Natural killer cell treated with Interleukin-12 subunit alpha and Interleukin-12 subunit beta and Interleukin-15 and Interleukin-18, amount 100 ng/mL, for 72 hours (primary cell): ENCODE measurements around the gene CADM1. TPM values are rescaled to one million over a fixed set of nuclear protein-coding genes. Genes with fewer than 3 reads are reported as not detected.
A peak's percentile ranks its signal among the peaks of the same experiment; 100 is the strongest.

ENCODE experiments used
- ATAC-seq, 2 donors: fragments of 150-1000 bp; cut with Tn5 transposase in 1 of 2; sonication (Bioruptor Pico), chemical (Tn5 transposase) in 1 of 2; 2 replicates each; pipeline ENCODE4 v1.10.0; 2021
- DNase-seq: peaks from one replicate; pipeline ENCODE4 v3.0.0; 2022; ENCODE audit warnings: low spot score
- H3K27ac Mint-ChIP-seq, 2 donors: 1 replicate in 1 of 2; 2 replicates in 1 of 2; pipeline ENCODE4 v1.8.0; 2022; ENCODE audit warnings: mixed read lengths in 2 of 2, mild to moderate bottlenecking in 1 of 2, moderate library complexity in 1 of 2
- H3K27me3 Mint-ChIP-seq, 2 donors: 1 replicate in 1 of 2; 2 replicates in 1 of 2; pipeline ENCODE4 v1.8.0; 2022; ENCODE audit warnings: mixed read lengths in 2 of 2
- H3K36me3 Mint-ChIP-seq: one replicate; pipeline ENCODE4 v1.8.0; 2022; ENCODE audit warnings: mixed read lengths
- H3K4me1 Mint-ChIP-seq, 2 donors: 1 replicate in 1 of 2; 2 replicates in 1 of 2; pipeline ENCODE4 v1.8.0; 2022; ENCODE audit warnings: low read depth in 2 of 2, mixed read lengths in 2 of 2, mild to moderate bottlenecking in 1 of 2
- H3K4me3 Mint-ChIP-seq: one replicate; pipeline ENCODE4 v1.8.0; 2022; ENCODE audit warnings: mixed read lengths
- H3K9me3 Mint-ChIP-seq: 2 replicates; pipeline ENCODE4 v1.8.0; 2022; ENCODE audit warnings: mixed read lengths
- total RNA-seq, 2 donors: library from RNA; stranded (reverse); gene quantifications; one replicate each; pipeline ENCODE4 v1.2.3, GENCODE V29; 2022

Gene CADM1
- total RNA-seq, 2 donors from 2014 or later, result 0.50 to 1.0 TPM

DNA sequence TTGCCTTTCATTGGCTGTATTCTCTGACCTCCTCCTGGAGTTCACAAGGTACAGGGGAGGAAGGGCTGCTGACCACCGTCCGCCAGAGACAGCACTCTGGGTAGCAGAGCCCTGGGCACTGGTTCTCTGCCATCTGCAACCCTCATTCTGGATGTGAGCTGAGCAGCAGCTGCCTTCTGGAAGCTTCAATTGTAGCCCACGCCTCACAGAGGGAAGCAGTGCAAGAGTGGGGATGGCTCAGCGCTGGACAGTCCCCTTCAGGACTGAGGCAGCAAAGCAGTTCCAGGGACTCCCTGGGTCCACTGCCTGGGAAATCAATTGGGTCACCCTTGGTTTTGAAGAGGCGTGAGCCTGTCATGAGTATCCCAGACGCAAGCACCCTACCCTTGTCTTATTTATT, 346.2 kb downstream of the CADM1 start:
- Mint-ChIP-seq H3K27me3 (peaks cover 0 to 4% of the 10 kb centered on the region in 2 donors), H3K27ac (no peak overlapping the region), H3K9me3 (no peaks in the 10 kb centered on the region), H3K4me1 (no peaks in the 10 kb centered on the region), H3K4me3 (no peak overlapping the region), H3K36me3 (no peaks in the 10 kb centered on the region)
- DNase-seq, result no peak
- ATAC-seq, result no peak

GRCh38 chr11:115157247-115157646, 347.0 kb downstream of the CADM1 start:
- H3K36me3 Mint-ChIP-seq, result no peaks in the 10 kb centered on the region
- H3K4me3 Mint-ChIP-seq, result no peak overlapping the region
- ATAC-seq, result no peak

GRCh38 chr11:115155978-115156377, 348.2 kb downstream of the CADM1 start:
- H3K27ac Mint-ChIP-seq, result no peak overlapping the region
- peaks cover 0 to 2% of the 10 kb centered on the region in 2 donors for H3K27me3 Mint-ChIP-seq
- ATAC-seq (no peak), DNase-seq (no peak)
- no peaks in the 10 kb centered on the region for H3K4me1 Mint-ChIP-seq
- H3K36me3 Mint-ChIP-seq, result no peaks in the 10 kb centered on the region
- no peak overlapping the region for H3K4me3 Mint-ChIP-seq
- H3K9me3 Mint-ChIP-seq, result no peaks in the 10 kb centered on the region

More at GRCh38 chr11:115157247-115157646, 347.0 kb downstream of the CADM1 start:
- H3K27me3 Mint-ChIP-seq, result peaks cover 0 to 2% of the 10 kb centered on the region in 2 donors
- H3K27ac Mint-ChIP-seq, result no peak overlapping the region
- H3K4me1 Mint-ChIP-seq, result no peaks in the 10 kb centered on the region
- no peaks in the 10 kb centered on the region for H3K9me3 Mint-ChIP-seq
- no peak for DNase-seq

DNA sequence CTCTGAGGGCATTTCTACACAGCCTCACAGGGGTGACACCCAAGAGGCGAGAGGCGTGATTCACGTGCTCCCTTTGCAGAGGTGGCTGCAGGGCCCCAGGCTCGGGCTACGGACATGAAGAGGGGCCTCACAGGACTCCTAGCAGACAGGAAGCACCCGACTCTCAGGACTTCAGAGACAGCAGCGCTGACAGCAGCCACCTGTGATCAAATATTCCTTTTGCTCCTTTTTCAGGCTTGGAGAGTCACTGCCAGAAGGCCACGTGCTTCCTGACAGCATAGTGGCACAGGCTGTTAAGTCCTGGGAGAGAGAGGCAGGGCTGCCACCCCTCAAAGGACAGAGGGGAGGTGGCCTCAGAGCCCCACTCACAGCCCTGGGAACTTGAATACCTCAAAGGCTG, 348.9 kb downstream of the CADM1 start:
- Mint-ChIP-seq H3K36me3 (no peaks in the 10 kb centered on the region), H3K9me3 (no peaks in the 10 kb centered on the region), H3K27me3 (peaks cover 0 to 2% of the 10 kb centered on the region in 2 donors), H3K4me3 (no peak overlapping the region), H3K27ac (no peak overlapping the region), H3K4me1 (no peaks in the 10 kb centered on the region)
- no peak for DNase-seq
- ATAC-seq, result no peak

DNA sequence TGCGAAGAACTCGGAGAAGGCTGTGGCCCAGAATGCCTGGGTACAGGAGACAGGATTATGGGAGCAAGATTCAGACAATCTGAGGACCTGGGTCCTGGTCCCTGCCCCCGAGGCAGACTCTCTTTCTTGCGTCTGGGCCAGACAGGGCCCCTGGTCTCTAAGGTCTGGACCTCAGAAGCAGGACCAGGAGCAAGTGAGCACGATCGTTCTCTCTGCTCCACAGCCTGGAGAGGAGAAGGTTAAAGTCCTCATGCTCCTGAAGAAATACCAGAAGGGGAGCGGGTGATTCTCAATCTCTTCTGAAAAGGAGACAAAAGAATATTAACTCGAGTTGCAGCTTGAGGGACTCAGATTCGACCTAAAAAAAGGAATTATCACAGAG, 349.9 kb downstream of the CADM1 start:
- ATAC-seq (no peak), DNase-seq (no peak)
- Mint-ChIP-seq H3K9me3 (no peaks in the 10 kb centered on the region), H3K4me3 (no peak overlapping the region), H3K27ac (no peak overlapping the region), H3K4me1 (no peaks in the 10 kb centered on the region), H3K27me3 (peaks cover 0 to 2% of the 10 kb centered on the region in 2 donors), H3K36me3 (no peaks in the 10 kb centered on the region)

DNA sequence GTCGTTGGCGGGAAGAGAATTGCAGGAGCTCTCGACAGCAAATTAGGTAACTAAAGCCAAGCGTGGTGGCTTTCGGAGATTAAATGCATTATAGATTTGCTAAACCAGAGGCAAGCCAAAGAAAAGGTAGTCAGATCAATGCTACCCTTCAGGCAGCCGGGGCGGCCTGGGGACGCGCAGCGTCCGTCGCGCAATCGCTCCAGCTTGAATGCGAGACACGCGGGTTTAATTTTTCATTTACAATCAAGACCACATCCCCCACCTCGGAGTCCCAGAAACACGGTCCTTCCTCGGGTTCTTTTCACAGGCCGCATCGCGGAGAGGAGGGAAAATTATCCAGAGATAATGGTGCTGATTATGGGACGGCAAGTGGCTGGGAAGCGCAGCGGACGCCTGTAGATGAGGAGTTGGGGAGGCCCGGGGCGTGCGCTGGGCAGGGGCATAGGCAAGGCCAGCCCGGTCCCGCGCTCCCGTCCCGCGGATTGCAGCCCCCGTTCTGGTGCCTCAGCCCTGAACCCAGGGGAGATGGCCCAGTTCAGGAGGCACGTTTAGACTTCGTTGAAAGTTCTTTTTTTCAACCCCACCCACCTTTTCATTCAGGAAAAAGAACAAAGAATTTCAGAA, 350.4 kb downstream of the CADM1 start:
- Mint-ChIP-seq H3K27me3 (peaks cover 0 to 2% of the 10 kb centered on the region in 2 donors), H3K9me3 (no peaks in the 10 kb centered on the region), H3K27ac (no peak overlapping the region), H3K4me1 (peaks cover 0 to 4% of the 10 kb centered on the region in 2 donors), H3K4me3 (no peak overlapping the region), H3K36me3 (no peaks in the 10 kb centered on the region)
- DNase-seq, result no peak
- no peak for ATAC-seq

DNA sequence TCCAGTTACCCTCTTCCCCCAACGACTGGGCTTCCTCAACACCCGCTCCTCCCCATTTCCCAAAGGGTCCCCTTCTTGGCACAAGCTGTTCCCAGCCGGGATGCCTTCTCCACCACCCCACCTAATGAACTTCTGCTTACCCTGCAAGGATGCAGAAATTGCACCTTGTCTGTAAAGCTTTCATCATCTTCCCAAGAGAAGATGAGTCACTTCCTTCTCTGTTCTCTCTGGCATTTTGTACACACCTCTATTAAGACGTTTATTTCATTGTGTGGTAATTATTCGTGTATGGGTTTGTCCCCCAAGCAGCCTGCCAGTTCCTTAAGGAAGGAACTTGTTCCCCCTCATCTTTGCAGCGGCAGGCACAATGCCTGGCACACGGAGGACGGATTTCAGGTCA, 351.1 kb downstream of the CADM1 start:
- Mint-ChIP-seq H3K27me3 (peaks cover 0 to 2% of the 10 kb centered on the region in 2 donors), H3K36me3 (no peaks in the 10 kb centered on the region), H3K9me3 (no peaks in the 10 kb centered on the region), H3K4me3 (no peak overlapping the region), H3K4me1 (peaks cover 0 to 4% of the 10 kb centered on the region in 2 donors), H3K27ac (no peak overlapping the region)
- DNase-seq (no peak), ATAC-seq (no peak)

- Mint-ChIP-seq H3K9me3 (peaks cover 7% of the 10 kb centered on the region), H3K27ac (no peak overlapping the region), H3K27me3 (peaks cover 0 to 2% of the 10 kb centered on the region in 2 donors)
These were observed 353.2 kb downstream of the CADM1 start for GRCh38 chr11:115151010-115151409.

GRCh38 chr11:115148691-115149090, 355.5 kb downstream of the CADM1 start:
- no peak overlapping the region for H3K4me3 Mint-ChIP-seq
- peaks cover 7% of the 10 kb centered on the region for H3K9me3 Mint-ChIP-seq
- no peaks in the 10 kb centered on the region for H3K27me3 Mint-ChIP-seq
- H3K36me3 Mint-ChIP-seq, result no peaks in the 10 kb centered on the region
- H3K4me1 Mint-ChIP-seq, result peaks cover 9 to 11% of the 10 kb centered on the region in 2 donors
- H3K27ac Mint-ChIP-seq, result no peak overlapping the region
- DNase-seq (no peak), ATAC-seq (no peak)

More at GRCh38 chr11:115151010-115151409, 353.2 kb downstream of the CADM1 start:
- ATAC-seq (no peak), DNase-seq (no peak)
- peaks cover 9 to 11% of the 10 kb centered on the region in 2 donors for H3K4me1 Mint-ChIP-seq
- no peaks in the 10 kb centered on the region for H3K36me3 Mint-ChIP-seq
- H3K4me3 Mint-ChIP-seq, result no peak overlapping the region

DNA sequence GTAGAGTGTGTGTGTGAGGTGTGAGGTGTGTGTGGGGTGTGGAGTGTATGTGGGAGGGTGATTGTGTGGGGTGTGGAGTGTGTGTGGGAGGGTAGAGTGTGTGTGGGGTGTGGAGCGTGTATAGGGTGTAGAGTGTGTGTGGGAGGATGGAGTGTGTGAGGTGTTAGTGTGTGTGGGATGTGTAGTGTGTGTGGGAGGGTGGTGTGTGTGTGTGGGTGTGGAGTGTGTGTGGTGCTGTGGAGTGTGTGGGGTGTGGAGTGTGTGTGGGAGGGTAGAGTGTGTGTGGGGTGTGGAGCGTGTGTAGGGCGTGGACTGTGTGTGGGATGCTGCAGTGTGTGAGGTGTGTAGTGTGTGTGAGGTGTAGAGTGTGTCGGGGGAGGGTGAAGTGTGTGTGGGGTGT, 356.1 kb downstream of the CADM1 start:
- Mint-ChIP-seq H3K4me3 (no peak overlapping the region), H3K9me3 (peaks cover 7% of the 10 kb centered on the region), H3K36me3 (no peaks in the 10 kb centered on the region), H3K4me1 (peaks cover 9 to 11% of the 10 kb centered on the region in 2 donors), H3K27me3 (no peaks in the 10 kb centered on the region), H3K27ac (no peak overlapping the region)
- ATAC-seq (no peak), DNase-seq (no peak)

- Mint-ChIP-seq H3K4me3 (no peak overlapping the region), H3K36me3 (no peaks in the 10 kb centered on the region), H3K27me3 (no peaks in the 10 kb centered on the region), H3K4me1 (peaks cover 9 to 11% of the 10 kb centered on the region in 2 donors), H3K9me3 (peaks cover 7% of the 10 kb centered on the region), H3K27ac (no peak overlapping the region)
- DNase-seq, result no peak
- peak in 1 of 2 donors; percentile 2 for ATAC-seq
These were observed 356.9 kb downstream of the CADM1 start for GRCh38 chr11:115147243-115147807.

- Mint-ChIP-seq H3K36me3 (no peaks in the 10 kb centered on the region), H3K4me1 (peaks cover 9 to 11% of the 10 kb centered on the region in 2 donors), H3K27me3 (peaks cover 0 to 4% of the 10 kb centered on the region in 2 donors), H3K9me3 (peaks cover 7% of the 10 kb centered on the region), H3K4me3 (no peak overlapping the region), H3K27ac (no peak overlapping the region)
- ATAC-seq (no peak), DNase-seq (no peak)
These were observed 357.8 kb downstream of the CADM1 start for GRCh38 chr11:115146425-115146824.

- no peak for ATAC-seq
- Mint-ChIP-seq H3K27me3 (peaks cover 2 to 15% of the 10 kb centered on the region in 2 donors), H3K4me1 (peaks cover 9 to 11% of the 10 kb centered on the region in 2 donors), H3K36me3 (no peaks in the 10 kb centered on the region), H3K4me3 (no peak overlapping the region), H3K27ac (no peak overlapping the region), H3K9me3 (peaks cover 7% of the 10 kb centered on the region)
- no peak for DNase-seq
These were observed 358.9 kb downstream of the CADM1 start for GRCh38 chr11:115145324-115145723.

DNA sequence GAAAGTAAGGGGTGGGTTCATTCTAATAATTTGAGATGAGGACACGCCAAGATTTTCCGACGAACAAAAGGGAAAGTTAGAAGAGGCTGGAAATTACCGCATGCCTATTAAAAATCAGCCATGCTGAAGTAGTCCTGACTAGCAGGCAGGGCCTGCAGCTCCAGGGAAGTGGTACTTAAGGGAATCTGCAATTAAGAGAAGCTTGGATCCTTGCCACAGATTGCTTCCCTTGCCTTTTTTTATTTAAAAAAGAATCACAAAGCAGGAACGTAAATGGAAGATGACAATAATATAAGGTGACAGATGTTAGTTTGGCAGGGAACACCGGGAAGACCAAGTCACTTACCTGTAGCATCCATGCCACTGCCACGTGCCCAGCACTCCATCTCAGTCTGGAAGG, 359.3 kb downstream of the CADM1 start:
- Mint-ChIP-seq H3K4me3 (no peak overlapping the region), H3K9me3 (peaks cover 7% of the 10 kb centered on the region), H3K4me1 (peaks cover 9 to 11% of the 10 kb centered on the region in 2 donors), H3K27me3 (peaks cover 4 to 19% of the 10 kb centered on the region in 2 donors), H3K27ac (no peak overlapping the region), H3K36me3 (no peaks in the 10 kb centered on the region)
- DNase-seq (no peak), ATAC-seq (no peak)
